ENCODE data around the gene CTNNA2.
"Not testable (repeated sequence)": the region's sequence is repeated elsewhere in the genome, so short reads cannot be mapped to it uniquely, and the experiment has no call there.

Gene CTNNA2

GRCh38 chr2:80167284-80167808 is 654.5 kb downstream of the CTNNA2 start:
- no peak for DNase-seq

GRCh38 chr2:80168037-80168436 is 655.2 kb downstream of the CTNNA2 start:
- DNase-seq: no peak

- no peak for DNase-seq
Measured at GRCh38 chr2:80168801-80169200, 656.0 kb downstream of the CTNNA2 start.

- DNase-seq: no peak
Measured at GRCh38 chr2:80169811-80170594, 657.2 kb downstream of the CTNNA2 start.

GRCh38 chr2:80185091-80185490 is 672.2 kb downstream of the CTNNA2 start:
- DNase-seq: no peak

GRCh38 chr2:80186262-80186661 is 673.4 kb downstream of the CTNNA2 start:
- no peak for DNase-seq

GRCh38 chr2:80187156-80187555 is 674.3 kb downstream of the CTNNA2 start:
- no peak for DNase-seq

- no peak for DNase-seq
Measured at GRCh38 chr2:80190166-80190565, 677.3 kb downstream of the CTNNA2 start.

GRCh38 chr2:80193566-80193965 is 680.7 kb downstream of the CTNNA2 start:
- DNase-seq: no peak

GRCh38 chr2:80195034-80195433 is 682.2 kb downstream of the CTNNA2 start:
- DNase-seq: no peak

- no peak for DNase-seq
Measured at GRCh38 chr2:80198042-80198441, 685.2 kb downstream of the CTNNA2 start.

GRCh38 chr2:80199504-80199903 is 686.7 kb downstream of the CTNNA2 start:
- no peak for DNase-seq

- not testable (repeated sequence) for DNase-seq
Measured at GRCh38 chr2:80203929-80204328, 691.1 kb downstream of the CTNNA2 start.

- no peak for DNase-seq
Measured at GRCh38 chr2:80205498-80205897, 692.6 kb downstream of the CTNNA2 start.

- no peak for DNase-seq
Measured at GRCh38 chr2:80209458-80209857, 696.6 kb downstream of the CTNNA2 start.

- DNase-seq: no peak
Measured at GRCh38 chr2:80217446-80217845, 704.6 kb downstream of the CTNNA2 start.

- no peak for DNase-seq
Measured at GRCh38 chr2:80222644-80223043, 709.8 kb downstream of the CTNNA2 start.

- DNase-seq: no peak
Measured at GRCh38 chr2:80231421-80231820, 718.6 kb downstream of the CTNNA2 start.

GRCh38 chr2:80233333-80233732 is 720.5 kb downstream of the CTNNA2 start:
- DNase-seq: no peak

GRCh38 chr2:80238692-80239469 is 726.0 kb downstream of the CTNNA2 start:
- DNase-seq: peak; percentile 46

GRCh38 chr2:80242355-80242910 is 729.6 kb downstream of the CTNNA2 start:
- no peak for DNase-seq

GRCh38 chr2:80244905-80245584 is 732.2 kb downstream of the CTNNA2 start:
- DNase-seq: peak; percentile 36

GRCh38 chr2:80246534-80246933 is 733.7 kb downstream of the CTNNA2 start:
- no peak for DNase-seq
